SU-DHL-6 (cell line): ENCODE data around the gene OCLN.

Source experiments
- EZH2phosphoT487 ChIP-seq: fragments of 200-600 bp; sonication (generic), shearing (Covaris generic); conservative IDR thresholded peaks from 2 replicates; pipeline ENCODE4 v1.6.1; 2018; ENCODE audit warnings: mild to moderate bottlenecking, antibody characterized with exemption, low read length, moderate library complexity, mixed read lengths
- TF ChIP-seq, protein P1 (sequence below): fragments of 200-600 bp; sonication (generic); IDR thresholded peaks from one replicate; pipeline ENCODE4 v1.5.1; 2017; ENCODE audit warnings: antibody characterized with exemption, mild to moderate bottlenecking, low read length, moderate library complexity; ENCODE audit not compliant: insufficient read depth, poor library complexity, severe bottlenecking

DNA sequence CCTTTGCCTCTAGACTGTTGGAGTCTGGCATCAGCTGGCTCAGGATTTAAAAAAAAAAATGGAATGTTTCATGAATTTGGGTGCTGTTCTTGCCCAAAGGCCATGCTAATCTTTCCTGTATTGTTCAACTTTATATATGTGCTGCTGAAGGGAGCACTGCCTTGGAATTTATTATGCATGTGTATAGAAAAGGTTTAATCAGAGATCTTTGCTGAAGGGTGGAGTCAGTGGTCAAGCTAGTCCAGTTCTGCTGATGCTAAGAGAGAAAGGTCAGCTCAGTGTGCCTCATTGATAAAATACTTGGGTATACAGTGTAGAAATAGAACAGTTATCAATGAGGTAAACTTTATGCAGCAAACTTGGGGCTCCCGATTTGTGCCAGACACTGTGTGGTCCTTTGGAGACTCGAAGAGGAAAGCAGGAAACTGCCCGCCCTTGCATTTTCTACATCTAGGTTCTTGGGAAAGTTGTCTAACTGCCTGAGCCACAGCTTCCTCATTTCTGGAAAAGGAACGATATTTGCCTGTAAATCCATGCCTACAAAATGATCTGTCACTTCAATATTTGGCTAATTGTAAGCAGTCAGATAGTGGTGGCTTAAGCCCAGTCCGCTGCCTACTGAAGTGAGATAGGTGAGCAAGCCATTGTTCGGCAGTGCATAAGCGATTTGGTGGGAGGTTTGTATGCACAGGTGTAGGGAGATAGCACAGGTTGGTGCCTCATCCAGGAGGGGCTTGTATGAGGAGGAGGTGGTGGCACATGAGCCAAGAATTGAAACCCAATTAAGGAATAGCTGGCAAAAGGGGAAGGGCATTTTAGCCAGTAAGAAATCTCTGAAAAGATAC lies 38.2 kb downstream of the OCLN start:
- TF ChIP-seq, protein P1, sequence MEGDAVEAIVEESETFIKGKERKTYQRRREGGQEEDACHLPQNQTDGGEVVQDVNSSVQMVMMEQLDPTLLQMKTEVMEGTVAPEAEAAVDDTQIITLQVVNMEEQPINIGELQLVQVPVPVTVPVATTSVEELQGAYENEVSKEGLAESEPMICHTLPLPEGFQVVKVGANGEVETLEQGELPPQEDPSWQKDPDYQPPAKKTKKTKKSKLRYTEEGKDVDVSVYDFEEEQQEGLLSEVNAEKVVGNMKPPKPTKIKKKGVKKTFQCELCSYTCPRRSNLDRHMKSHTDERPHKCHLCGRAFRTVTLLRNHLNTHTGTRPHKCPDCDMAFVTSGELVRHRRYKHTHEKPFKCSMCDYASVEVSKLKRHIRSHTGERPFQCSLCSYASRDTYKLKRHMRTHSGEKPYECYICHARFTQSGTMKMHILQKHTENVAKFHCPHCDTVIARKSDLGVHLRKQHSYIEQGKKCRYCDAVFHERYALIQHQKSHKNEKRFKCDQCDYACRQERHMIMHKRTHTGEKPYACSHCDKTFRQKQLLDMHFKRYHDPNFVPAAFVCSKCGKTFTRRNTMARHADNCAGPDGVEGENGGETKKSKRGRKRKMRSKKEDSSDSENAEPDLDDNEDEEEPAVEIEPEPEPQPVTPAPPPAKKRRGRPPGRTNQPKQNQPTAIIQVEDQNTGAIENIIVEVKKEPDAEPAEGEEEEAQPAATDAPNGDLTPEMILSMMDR, result no peak
- TF ChIP-seq EZH2phosphoT487, result no peak
